ENCODE results near the gene COLQ. TPM values are rescaled to one million over a fixed set of nuclear protein-coding genes. Genes with fewer than 3 reads are reported as not detected.

COLQ gene
- total RNA-seq, 5 donors from 2014 or later (not counting 1 experiment from before 2014, with no cell fraction given), result 5.1 to 11.4 (median 7.2) TPM

- Histone ChIP-seq H3K9me3 (no peaks in the 10 kb centered on the region), H3K27me3 (replicated peaks in 1 of 2; ENCODE audit: control insufficient read depth in 2 of 2, extremely low read depth in 1 of 2, insufficient read depth in 2 of 2, low read length in 1 of 2) (no peaks in the 10 kb centered on the region), H3K4me1 (ENCODE audit: control insufficient read depth in 1 of 2, extremely low read depth in 1 of 2, insufficient read depth in 2 of 2, low read length in 2 of 2) (no peaks in the 10 kb centered on the region), H3K27ac (ENCODE audit: low read length) (no peak overlapping the region), H3K36me3 (ENCODE audit: control insufficient read depth in 2 of 2, extremely low read depth in 1 of 2, insufficient read depth in 1 of 2, low read length in 1 of 2) (no peaks in the 10 kb centered on the region), H3K4me3 (ENCODE audit: control insufficient read depth in 1 of 2, extremely low read depth in 1 of 2, low read length in 1 of 2) (no peak overlapping the region)
- DNase-seq, result no peak
- ATAC-seq (replicated peaks in 1 of 4), result no peak
- Mint-ChIP-seq H3K27ac (no peak overlapping the region), H3K4me1 (peaks cover 3 to 19% (median 12%) of the 10 kb centered on the region in 3 donors), H3K27me3 (no peaks in the 10 kb centered on the region), H3K36me3 (no peaks in the 10 kb centered on the region), H3K4me3 (no peak overlapping the region), H3K9me3 (no peaks in the 10 kb centered on the region)
- ChIA-PET CTCF (no interaction called here), POLR2A (no interaction called here)
- WGBS (ENCODE audit: insufficient coverage), result no CpG with 5 or more reads among the region's 3 CpGs
Measured at GRCh38 chr3:15510493-15510892, 11.0 kb downstream of the COLQ start.

GRCh38 chr3:15506571-15506970 lies 14.9 kb downstream of the COLQ start:
- ChIA-PET POLR2A (no interaction called here), CTCF (no interaction called here)
- Mint-ChIP-seq H3K27me3 (no peaks in the 10 kb centered on the region), H3K4me3 (no peak overlapping the region), H3K9me3 (no peaks in the 10 kb centered on the region), H3K4me1 (peaks cover 3 to 16% (median 12%) of the 10 kb centered on the region in 3 donors), H3K27ac (no peak overlapping the region), H3K36me3 (no peaks in the 10 kb centered on the region)
- DNase-seq (no peak), ATAC-seq (replicated peaks in 1 of 4) (no peak)
- H3K36me3 ChIP-seq (ENCODE audit: control insufficient read depth in 2 of 2, extremely low read depth in 1 of 2, insufficient read depth in 1 of 2, low read length in 1 of 2), result no peaks in the 10 kb centered on the region
- H3K4me1 ChIP-seq (ENCODE audit: control insufficient read depth in 1 of 2, extremely low read depth in 1 of 2, insufficient read depth in 2 of 2, low read length in 2 of 2), result no peaks in the 10 kb centered on the region
- 100% methylated on average over 1 of the region's 3 CpGs for WGBS (ENCODE audit: insufficient coverage)
- no peak overlapping the region for H3K4me3 ChIP-seq (ENCODE audit: control insufficient read depth in 1 of 2, extremely low read depth in 1 of 2, low read length in 1 of 2)
- no peak overlapping the region for H3K27ac ChIP-seq (ENCODE audit: low read length)
- H3K9me3 ChIP-seq, result no peaks in the 10 kb centered on the region
- H3K27me3 ChIP-seq (replicated peaks in 1 of 2; ENCODE audit: control insufficient read depth in 2 of 2, extremely low read depth in 1 of 2, insufficient read depth in 2 of 2, low read length in 1 of 2), result no peaks in the 10 kb centered on the region

GRCh38 chr3:15505479-15506165 lies 15.9 kb downstream of the COLQ start:
- no peaks in the 10 kb centered on the region for H3K36me3 ChIP-seq (ENCODE audit: control insufficient read depth in 2 of 2, extremely low read depth in 1 of 2, insufficient read depth in 1 of 2, low read length in 1 of 2)
- Mint-ChIP-seq H3K9me3 (no peaks in the 10 kb centered on the region), H3K27ac (no peak overlapping the region), H3K36me3 (no peaks in the 10 kb centered on the region), H3K4me1 (peaks cover 1 to 18% (median 7%) of the 10 kb centered on the region in 3 donors), H3K27me3 (no peaks in the 10 kb centered on the region), H3K4me3 (no peak overlapping the region)
- CTCF ChIA-PET, result no interaction called here
- ATAC-seq (replicated peaks in 1 of 4) (no peak), DNase-seq (no peak)
- H3K4me1 ChIP-seq (ENCODE audit: control insufficient read depth in 1 of 2, extremely low read depth in 1 of 2, insufficient read depth in 2 of 2, low read length in 2 of 2), result peaks cover 0 to 8% of the 10 kb centered on the region in 2 experiments
- POLR2A ChIA-PET, result no interaction called here
- no peaks in the 10 kb centered on the region for H3K9me3 ChIP-seq
- H3K27me3 ChIP-seq (replicated peaks in 1 of 2; ENCODE audit: control insufficient read depth in 2 of 2, extremely low read depth in 1 of 2, insufficient read depth in 2 of 2, low read length in 1 of 2), result no peaks in the 10 kb centered on the region
- H3K27ac ChIP-seq (ENCODE audit: low read length), result no peak overlapping the region
- WGBS (ENCODE audit: insufficient coverage), result 86% methylated on average over 4 of the region's 7 CpGs
- H3K4me3 ChIP-seq (ENCODE audit: control insufficient read depth in 1 of 2, extremely low read depth in 1 of 2, low read length in 1 of 2), result no peak overlapping the region

- no peaks in the 10 kb centered on the region for H3K9me3 Mint-ChIP-seq
- H3K27me3 ChIP-seq (replicated peaks in 1 of 2; ENCODE audit: control insufficient read depth in 2 of 2, extremely low read depth in 1 of 2, insufficient read depth in 2 of 2, low read length in 1 of 2), result no peaks in the 10 kb centered on the region
- no peaks in the 10 kb centered on the region for H3K36me3 ChIP-seq (ENCODE audit: control insufficient read depth in 2 of 2, extremely low read depth in 1 of 2, insufficient read depth in 1 of 2, low read length in 1 of 2)
- ChIA-PET POLR2A (no interaction called here), CTCF (no interaction called here)
- 100% methylated on average over 2 of the region's 8 CpGs for WGBS (ENCODE audit: insufficient coverage)
- ATAC-seq (replicated peaks in 1 of 4) (no peak), DNase-seq (no peak)
- no peaks in the 10 kb centered on the region for H3K36me3 Mint-ChIP-seq
- no peaks in the 10 kb centered on the region for H3K27me3 Mint-ChIP-seq
- H3K4me3 ChIP-seq (ENCODE audit: control insufficient read depth in 1 of 2, extremely low read depth in 1 of 2, low read length in 1 of 2), result no peak overlapping the region
- H3K4me1 ChIP-seq (ENCODE audit: control insufficient read depth in 1 of 2, extremely low read depth in 1 of 2, insufficient read depth in 2 of 2, low read length in 2 of 2), result peaks cover 0 to 16% of the 10 kb centered on the region in 2 experiments
- no peak overlapping the region for H3K4me3 Mint-ChIP-seq
- H3K4me1 Mint-ChIP-seq, result peaks cover 8 to 27% (median 10%) of the 10 kb centered on the region in 3 donors
- H3K9me3 ChIP-seq, result no peaks in the 10 kb centered on the region
- no peak overlapping the region for H3K27ac Mint-ChIP-seq
- H3K27ac ChIP-seq (ENCODE audit: low read length), result no peak overlapping the region
Measured at GRCh38 chr3:15502616-15503015, 18.9 kb downstream of the COLQ start.

GRCh38 chr3:15501126-15501525 lies 20.4 kb downstream of the COLQ start:
- Histone ChIP-seq H3K27me3 (replicated peaks in 1 of 2; ENCODE audit: control insufficient read depth in 2 of 2, extremely low read depth in 1 of 2, insufficient read depth in 2 of 2, low read length in 1 of 2) (no peaks in the 10 kb centered on the region), H3K27ac (ENCODE audit: low read length) (no peak overlapping the region), H3K4me3 (ENCODE audit: control insufficient read depth in 1 of 2, extremely low read depth in 1 of 2, low read length in 1 of 2) (no peak overlapping the region), H3K9me3 (no peaks in the 10 kb centered on the region), H3K4me1 (ENCODE audit: control insufficient read depth in 1 of 2, extremely low read depth in 1 of 2, insufficient read depth in 2 of 2, low read length in 2 of 2) (peaks cover 0 to 16% of the 10 kb centered on the region in 2 experiments), H3K36me3 (ENCODE audit: control insufficient read depth in 2 of 2, extremely low read depth in 1 of 2, insufficient read depth in 1 of 2, low read length in 1 of 2) (no peaks in the 10 kb centered on the region)
- Mint-ChIP-seq H3K27ac (peak overlapping the region; percentile 12 to 15), H3K9me3 (no peaks in the 10 kb centered on the region), H3K27me3 (no peaks in the 10 kb centered on the region), H3K4me3 (no peak overlapping the region), H3K4me1 (peaks cover 8 to 27% (median 10%) of the 10 kb centered on the region in 3 donors), H3K36me3 (no peaks in the 10 kb centered on the region)
- no peak for ATAC-seq (replicated peaks in 1 of 4)
- POLR2A ChIA-PET, result no interaction called here
- no peak for DNase-seq
- CTCF ChIA-PET, result no interaction called here
- 100% methylated on average over 3 of the region's 4 CpGs for WGBS (ENCODE audit: insufficient coverage)

- H3K4me3 ChIP-seq (ENCODE audit: control insufficient read depth in 1 of 2, extremely low read depth in 1 of 2, low read length in 1 of 2), result no peak overlapping the region
- no peaks in the 10 kb centered on the region for H3K36me3 ChIP-seq (ENCODE audit: control insufficient read depth in 2 of 2, extremely low read depth in 1 of 2, insufficient read depth in 1 of 2, low read length in 1 of 2)
- no peak for ATAC-seq (replicated peaks in 1 of 4)
- peak overlapping the region; percentile 8 for H3K27ac ChIP-seq (ENCODE audit: low read length)
- Mint-ChIP-seq H3K4me1 (peaks cover 8 to 30% (median 10%) of the 10 kb centered on the region in 3 donors), H3K4me3 (no peak overlapping the region), H3K36me3 (no peaks in the 10 kb centered on the region), H3K9me3 (no peaks in the 10 kb centered on the region), H3K27ac (peak overlapping the region; percentile 4 to 13), H3K27me3 (no peaks in the 10 kb centered on the region)
- no peaks in the 10 kb centered on the region for H3K9me3 ChIP-seq
- H3K27me3 ChIP-seq (replicated peaks in 1 of 2; ENCODE audit: control insufficient read depth in 2 of 2, extremely low read depth in 1 of 2, insufficient read depth in 2 of 2, low read length in 1 of 2), result no peaks in the 10 kb centered on the region
- DNase-seq, result peak in 1 of 35 experiments; percentile 14
- WGBS (ENCODE audit: insufficient coverage), result 63% methylated on average over 2 of the region's 3 CpGs
- POLR2A ChIA-PET, result no interaction called here
- CTCF ChIA-PET, result no interaction called here
- peaks cover 0 to 16% of the 10 kb centered on the region in 2 experiments for H3K4me1 ChIP-seq (ENCODE audit: control insufficient read depth in 1 of 2, extremely low read depth in 1 of 2, insufficient read depth in 2 of 2, low read length in 2 of 2)
Measured at GRCh38 chr3:15500107-15500724, 21.3 kb downstream of the COLQ start.

Measured in T-cell (primary cell).